Measurements from ENCODE around the gene HNRNPL.

DNA sequence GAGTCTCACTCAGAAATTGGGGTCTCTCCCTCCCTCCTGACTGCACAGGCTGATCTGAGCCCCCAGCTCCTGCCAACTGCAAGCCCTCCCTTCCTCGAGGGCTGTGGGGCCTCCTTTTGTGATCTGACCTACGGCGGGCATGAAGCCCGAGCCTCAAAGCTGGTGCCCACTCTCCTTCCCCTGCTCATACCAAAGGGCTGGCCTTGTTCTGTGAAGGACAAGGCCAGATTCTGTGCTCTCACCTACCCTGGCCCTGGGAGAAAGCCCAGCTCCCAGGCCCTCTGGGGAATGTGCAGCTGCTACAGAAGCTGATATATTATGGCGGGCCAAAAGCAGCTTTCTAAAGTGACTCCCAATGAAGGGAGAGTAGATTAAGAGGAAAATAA is 9.2 kb downstream of the HNRNPL start:
- no peak for TF ChIP-seq POLR2A (IDR thresholded peaks at IDR 0.05)
- TF ChIP-seq, protein P1, sequence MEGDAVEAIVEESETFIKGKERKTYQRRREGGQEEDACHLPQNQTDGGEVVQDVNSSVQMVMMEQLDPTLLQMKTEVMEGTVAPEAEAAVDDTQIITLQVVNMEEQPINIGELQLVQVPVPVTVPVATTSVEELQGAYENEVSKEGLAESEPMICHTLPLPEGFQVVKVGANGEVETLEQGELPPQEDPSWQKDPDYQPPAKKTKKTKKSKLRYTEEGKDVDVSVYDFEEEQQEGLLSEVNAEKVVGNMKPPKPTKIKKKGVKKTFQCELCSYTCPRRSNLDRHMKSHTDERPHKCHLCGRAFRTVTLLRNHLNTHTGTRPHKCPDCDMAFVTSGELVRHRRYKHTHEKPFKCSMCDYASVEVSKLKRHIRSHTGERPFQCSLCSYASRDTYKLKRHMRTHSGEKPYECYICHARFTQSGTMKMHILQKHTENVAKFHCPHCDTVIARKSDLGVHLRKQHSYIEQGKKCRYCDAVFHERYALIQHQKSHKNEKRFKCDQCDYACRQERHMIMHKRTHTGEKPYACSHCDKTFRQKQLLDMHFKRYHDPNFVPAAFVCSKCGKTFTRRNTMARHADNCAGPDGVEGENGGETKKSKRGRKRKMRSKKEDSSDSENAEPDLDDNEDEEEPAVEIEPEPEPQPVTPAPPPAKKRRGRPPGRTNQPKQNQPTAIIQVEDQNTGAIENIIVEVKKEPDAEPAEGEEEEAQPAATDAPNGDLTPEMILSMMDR (IDR thresholded peaks at IDR 0.05): no peak
- TF ChIP-seq POLR2AphosphoS5 (IDR thresholded peaks at IDR 0.05; ENCODE audit: insufficient read depth in 1 of 2, low read depth in 1 of 2): no peak
